ENCODE data around the gene HCN1. TPM values are rescaled to one million over a fixed set of nuclear protein-coding genes. Genes with fewer than 3 reads are reported as not detected.

Gene HCN1
- total RNA-seq (1 to 10 TPM in 4 of 9 donors, under 1 TPM in 2, not detected in 3; under 0.01 to 2.8 (median 1.3) TPM), polyA plus RNA-seq (1 to 10 TPM in 1 of 3 donors, under 1 TPM in 2; 0.24 to 1.4 (median 0.48) TPM)
- long read RNA-seq, donor 1 = 0 reads
- long read RNA-seq, donor 2 = 0 reads
- long read RNA-seq, donor 3 = 0 reads
- long read RNA-seq, donor 4 = 0 reads
- long read RNA-seq, donor 5 = 0 reads
- long read RNA-seq, donor 6 = 0 reads
- long read RNA-seq, donor 7, full-length matches to known transcripts = 1 of 1 reads
- long read RNA-seq, donor 7, partial matches to known transcripts = 0 of 1 reads
- long read RNA-seq, donor 7, other reads (novel, unspliced or antisense) = 0 of 1 reads
- long read RNA-seq, donor 8 = 0 reads
- long read RNA-seq, donor 9 = 0 reads
- long read RNA-seq, donor 10 = 0 reads

DNA sequence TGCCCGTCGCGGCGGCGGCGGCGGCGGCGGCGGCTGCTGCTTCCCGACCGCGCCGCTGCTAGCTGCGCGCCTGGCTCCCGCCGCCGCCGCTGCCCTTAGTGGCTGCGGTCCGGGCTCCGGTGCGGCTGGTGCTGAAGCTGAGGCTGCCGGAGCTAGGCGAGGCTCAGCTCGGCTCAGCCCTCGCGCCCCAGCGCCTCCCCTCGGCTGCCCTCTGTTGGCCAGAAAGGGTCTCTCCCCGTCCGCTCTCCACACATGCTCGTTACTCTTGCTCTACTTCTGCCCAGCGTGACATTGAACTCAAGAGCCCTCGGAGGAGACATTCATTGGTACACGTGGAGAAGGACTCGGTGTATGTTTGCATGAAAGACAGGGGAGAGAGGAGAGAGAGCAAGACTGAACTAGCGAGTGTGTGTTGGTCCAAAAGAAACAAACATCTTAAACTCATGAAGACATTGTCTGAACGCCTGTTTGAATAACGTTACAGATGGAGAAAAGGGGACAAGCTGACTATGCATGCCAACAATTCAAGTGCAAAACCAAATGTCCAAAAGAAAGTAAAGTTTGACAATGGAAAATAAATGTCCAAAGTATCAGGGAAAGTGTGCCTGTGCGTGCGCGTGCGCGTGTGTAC, at the start of gene HCN1:
TSS of gene HCN1 (minus strand) at position 175 of the 631 bp plus-strand sequence.
- H3K4me3 ChIP-seq = peak within 1 kb of the TSS in 1 of 4 donors; percentile 57
- H3K4me1 ChIP-seq (replicated peaks in 1 of 2) = peaks cover 0 to 11% of the 10 kb centered on the region in 2 donors
- WGBS, 4 donors = 13 to 31% (median 23%) methylated on average over 20 to 46 of the region's 46 CpGs
- intact Hi-C loops (cut with DNase I) = no loop called here
- TF ChIP-seq, protein P1, sequence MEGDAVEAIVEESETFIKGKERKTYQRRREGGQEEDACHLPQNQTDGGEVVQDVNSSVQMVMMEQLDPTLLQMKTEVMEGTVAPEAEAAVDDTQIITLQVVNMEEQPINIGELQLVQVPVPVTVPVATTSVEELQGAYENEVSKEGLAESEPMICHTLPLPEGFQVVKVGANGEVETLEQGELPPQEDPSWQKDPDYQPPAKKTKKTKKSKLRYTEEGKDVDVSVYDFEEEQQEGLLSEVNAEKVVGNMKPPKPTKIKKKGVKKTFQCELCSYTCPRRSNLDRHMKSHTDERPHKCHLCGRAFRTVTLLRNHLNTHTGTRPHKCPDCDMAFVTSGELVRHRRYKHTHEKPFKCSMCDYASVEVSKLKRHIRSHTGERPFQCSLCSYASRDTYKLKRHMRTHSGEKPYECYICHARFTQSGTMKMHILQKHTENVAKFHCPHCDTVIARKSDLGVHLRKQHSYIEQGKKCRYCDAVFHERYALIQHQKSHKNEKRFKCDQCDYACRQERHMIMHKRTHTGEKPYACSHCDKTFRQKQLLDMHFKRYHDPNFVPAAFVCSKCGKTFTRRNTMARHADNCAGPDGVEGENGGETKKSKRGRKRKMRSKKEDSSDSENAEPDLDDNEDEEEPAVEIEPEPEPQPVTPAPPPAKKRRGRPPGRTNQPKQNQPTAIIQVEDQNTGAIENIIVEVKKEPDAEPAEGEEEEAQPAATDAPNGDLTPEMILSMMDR (IDR thresholded peaks at IDR 0.05) = peak; percentile 49 to 68 (median 61)
- no peak for TF ChIP-seq POLR2A (IDR thresholded peaks at IDR 0.05)
- H3K27ac ChIP-seq = peak within 1 kb of the TSS in 1 of 5 donors; percentile 44
- DNase-seq = peak; percentile 81 to 90 (median 83)
- H3K27me3 ChIP-seq = peaks cover 11% of the 10 kb centered on the region
- H3K9me3 ChIP-seq (replicated peaks in 1 of 3) = no peaks in the 10 kb centered on the region
- H3K36me3 ChIP-seq (replicated peaks in 1 of 2) = no peaks in the 10 kb centered on the region

DNA sequence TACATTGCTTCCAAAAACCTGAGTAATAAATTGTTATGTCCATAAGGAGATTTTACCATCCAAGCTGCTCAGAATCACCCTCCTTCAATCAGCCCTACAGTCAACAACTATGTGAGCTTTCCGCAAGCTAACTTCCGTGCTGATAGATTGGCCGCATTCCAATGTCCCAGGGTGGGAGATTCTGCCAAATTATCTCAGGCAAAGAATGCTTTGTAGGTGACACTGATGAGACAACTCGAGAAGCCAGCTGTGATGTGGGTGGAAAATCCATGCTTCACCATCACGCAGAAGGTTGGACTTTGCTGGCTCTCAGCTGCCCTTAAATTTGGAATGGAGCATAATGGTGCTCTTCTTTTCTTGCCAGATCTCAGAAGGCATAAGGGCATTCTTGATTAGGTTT, 44.9 kb upstream of the HCN1 start:
- H3K4me3 ChIP-seq = no peak overlapping the region
- intact Hi-C loops (cut with DNase I) = no loop called here
- no peaks in the 10 kb centered on the region for H3K27me3 ChIP-seq
- 47 to 59% (median 53%) methylated on average over 5 of the region's 5 CpGs for WGBS, 4 donors
- TF ChIP-seq, protein P1 (IDR thresholded peaks at IDR 0.05) = no peak
- TF ChIP-seq POLR2A (IDR thresholded peaks at IDR 0.05) = no peak
- no peaks in the 10 kb centered on the region for H3K9me3 ChIP-seq (replicated peaks in 1 of 3)
- H3K27ac ChIP-seq = no peak overlapping the region
- DNase-seq = no peak
- no peaks in the 10 kb centered on the region for H3K36me3 ChIP-seq (replicated peaks in 1 of 2)
- H3K4me1 ChIP-seq (replicated peaks in 1 of 2) = no peaks in the 10 kb centered on the region

DNA sequence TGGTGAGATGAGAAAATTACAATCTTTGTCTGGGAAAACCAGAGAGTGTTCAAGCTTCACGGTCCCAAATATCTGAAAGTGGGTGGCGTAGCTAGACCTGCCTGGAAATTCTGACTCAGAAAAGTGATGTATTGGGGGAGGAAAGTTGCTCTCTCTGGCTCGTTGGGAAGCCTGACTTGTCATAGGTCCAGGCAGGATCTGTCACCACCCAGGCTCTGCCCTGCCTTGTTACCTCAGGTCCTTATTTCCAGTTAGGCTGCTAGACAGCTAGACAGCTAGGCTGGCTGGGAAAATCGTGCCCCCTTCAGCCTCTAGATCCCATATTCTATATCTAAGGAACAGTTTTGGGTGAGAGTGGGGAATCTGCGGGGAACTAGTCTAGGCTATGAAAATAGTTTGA, 41.0 kb upstream of the HCN1 start:
- intact Hi-C loops (cut with DNase I) = no loop called here
- H3K4me1 ChIP-seq (replicated peaks in 1 of 2) = no peaks in the 10 kb centered on the region
- H3K9me3 ChIP-seq (replicated peaks in 1 of 3) = no peaks in the 10 kb centered on the region
- no peak overlapping the region for H3K27ac ChIP-seq
- no peaks in the 10 kb centered on the region for H3K36me3 ChIP-seq (replicated peaks in 1 of 2)
- H3K27me3 ChIP-seq = no peaks in the 10 kb centered on the region
- TF ChIP-seq, protein P1 (IDR thresholded peaks at IDR 0.05) = no peak
- no peak for TF ChIP-seq POLR2A (IDR thresholded peaks at IDR 0.05)
- no peak overlapping the region for H3K4me3 ChIP-seq
- DNase-seq = no peak
- 53 to 58% (median 55%) methylated on average over 5 of the region's 5 CpGs for WGBS, 4 donors

DNA sequence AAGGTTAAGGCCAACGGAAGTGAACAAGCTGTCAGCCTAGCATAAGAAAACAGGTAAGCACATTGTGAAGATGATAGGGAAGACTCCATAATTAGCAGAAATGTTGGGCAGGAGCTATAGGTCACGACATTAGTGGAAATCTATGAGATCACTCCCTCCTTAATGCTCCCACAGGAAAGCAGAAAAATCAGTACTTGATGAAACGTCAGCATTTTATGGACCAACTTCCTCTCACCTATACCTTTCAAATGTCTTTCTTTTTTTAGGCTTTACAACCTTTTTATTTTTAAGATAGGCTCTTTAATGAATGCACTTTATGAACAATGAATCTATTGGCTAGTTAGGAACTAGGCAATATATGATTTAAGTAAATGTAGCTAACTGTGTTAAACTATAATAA, 29.4 kb upstream of the HCN1 start:
- intact Hi-C loops (cut with DNase I) = no loop called here
- Histone ChIP-seq H3K27ac (no peak overlapping the region), H3K4me3 (no peak overlapping the region), H3K4me1 (replicated peaks in 1 of 2) (no peaks in the 10 kb centered on the region), H3K36me3 (replicated peaks in 1 of 2) (no peaks in the 10 kb centered on the region), H3K27me3 (no peaks in the 10 kb centered on the region), H3K9me3 (replicated peaks in 1 of 3) (no peaks in the 10 kb centered on the region)
- no peak for DNase-seq
- TF ChIP-seq POLR2A (IDR thresholded peaks at IDR 0.05) = no peak
- TF ChIP-seq, protein P1 (IDR thresholded peaks at IDR 0.05) = no peak
- WGBS, 4 donors = 50 to 64% (median 61%) methylated on average over 3 of the region's 3 CpGs
